ENCODE data around the gene PINLYP. TPM values are rescaled to one million over a fixed set of nuclear protein-coding genes. Genes with fewer than 3 reads are reported as not detected.

PINLYP gene
- polyA plus RNA-seq, 1 donor (not counting 4 experiments of a cell fraction or from before 2014, with no cell fraction given) = 16.0 TPM

DNA sequence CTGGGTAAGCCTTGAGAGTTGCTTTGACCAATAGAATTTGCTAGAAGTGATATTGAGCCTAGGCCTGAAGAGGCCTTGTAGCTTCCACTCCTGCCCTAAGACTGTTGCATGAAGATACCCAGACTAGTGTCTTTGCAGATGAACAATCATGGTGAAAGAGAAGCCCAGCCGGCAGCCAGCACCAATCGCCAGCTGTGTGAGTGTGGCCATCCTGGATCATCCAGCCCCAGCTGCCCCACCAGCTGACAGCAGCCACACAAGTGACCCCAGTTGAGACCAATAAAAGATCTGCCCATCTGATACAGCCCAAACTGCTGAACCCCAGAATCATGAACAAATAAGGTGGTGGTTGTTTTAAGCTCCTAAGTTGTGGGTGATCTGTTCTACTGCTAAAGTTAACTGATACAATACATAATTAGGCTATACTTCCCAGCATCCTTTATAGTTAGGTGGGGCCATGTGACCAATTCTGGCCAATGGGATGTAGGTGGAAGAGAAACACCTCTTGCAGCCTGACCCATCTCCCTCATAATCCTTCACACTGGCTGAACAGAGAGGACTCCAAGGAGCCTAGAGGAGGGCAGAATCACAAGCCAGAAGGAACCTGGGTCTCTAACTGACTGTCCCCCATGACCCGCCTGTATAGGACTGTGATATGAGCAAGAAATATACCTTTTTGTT, 53.2 kb downstream of the PINLYP start:
- H3K27ac ChIP-seq (ENCODE audit: control insufficient read depth, insufficient read depth, low read length) = no peak overlapping the region
- H3K27me3 ChIP-seq (ENCODE audit: control insufficient read depth, extremely low read depth, insufficient read depth, low read length) = no peaks in the 10 kb centered on the region
- H3K36me3 ChIP-seq (ENCODE audit: control insufficient read depth in 2 of 2, extremely low read depth in 1 of 2, insufficient read depth in 2 of 2, low read length in 2 of 2) = no peaks in the 10 kb centered on the region
- no peak overlapping the region for H3K4me3 ChIP-seq (ENCODE audit: control insufficient read depth in 2 of 3, extremely low read depth in 1 of 3, insufficient read depth in 2 of 3, low read depth in 1 of 3, low read length in 3 of 3)
- no peaks in the 10 kb centered on the region for H3K9me3 ChIP-seq (ENCODE audit: control insufficient read depth, low read depth, low read length)
- DNase-seq (ENCODE audit: low read depth, low spot score) (no peak), FAIRE-seq (no peak)
- no peak overlapping the region for H3K4me2 ChIP-seq (ENCODE audit: control insufficient read depth, extremely low read depth, insufficient read depth, low read depth, low read length)
- TF ChIP-seq EZH2 (IDR thresholded peaks at IDR 0.05; ENCODE audit: low read length) = no peak
- TF ChIP-seq, protein P1, sequence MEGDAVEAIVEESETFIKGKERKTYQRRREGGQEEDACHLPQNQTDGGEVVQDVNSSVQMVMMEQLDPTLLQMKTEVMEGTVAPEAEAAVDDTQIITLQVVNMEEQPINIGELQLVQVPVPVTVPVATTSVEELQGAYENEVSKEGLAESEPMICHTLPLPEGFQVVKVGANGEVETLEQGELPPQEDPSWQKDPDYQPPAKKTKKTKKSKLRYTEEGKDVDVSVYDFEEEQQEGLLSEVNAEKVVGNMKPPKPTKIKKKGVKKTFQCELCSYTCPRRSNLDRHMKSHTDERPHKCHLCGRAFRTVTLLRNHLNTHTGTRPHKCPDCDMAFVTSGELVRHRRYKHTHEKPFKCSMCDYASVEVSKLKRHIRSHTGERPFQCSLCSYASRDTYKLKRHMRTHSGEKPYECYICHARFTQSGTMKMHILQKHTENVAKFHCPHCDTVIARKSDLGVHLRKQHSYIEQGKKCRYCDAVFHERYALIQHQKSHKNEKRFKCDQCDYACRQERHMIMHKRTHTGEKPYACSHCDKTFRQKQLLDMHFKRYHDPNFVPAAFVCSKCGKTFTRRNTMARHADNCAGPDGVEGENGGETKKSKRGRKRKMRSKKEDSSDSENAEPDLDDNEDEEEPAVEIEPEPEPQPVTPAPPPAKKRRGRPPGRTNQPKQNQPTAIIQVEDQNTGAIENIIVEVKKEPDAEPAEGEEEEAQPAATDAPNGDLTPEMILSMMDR (optimal IDR thresholded peaks at IDR 0.05 in 1 of 3, IDR thresholded peaks at IDR 0.05 in 1 of 3, conservative IDR thresholded peaks at IDR 0.05 in 1 of 3; ENCODE audit: extremely low read depth in 1 of 3, insufficient read depth in 2 of 3, low read length in 3 of 3) = no peak
- H3K9me1 ChIP-seq (ENCODE audit: control insufficient read depth, extremely low read depth, insufficient read depth, low read length) = no peaks in the 10 kb centered on the region
- H4K20me1 ChIP-seq (ENCODE audit: control insufficient read depth, extremely low read depth, insufficient read depth, low read length) = no peaks in the 10 kb centered on the region
- no peak overlapping the region for H3K9ac ChIP-seq (ENCODE audit: control insufficient read depth, extremely low read depth, insufficient read depth, low read length)
- no peaks in the 10 kb centered on the region for H3K79me2 ChIP-seq (ENCODE audit: control insufficient read depth, insufficient read depth, low read length)
- H3K4me1 ChIP-seq (ENCODE audit: control insufficient read depth, extremely low read depth, insufficient read depth, low read length) = peaks cover 9% of the 10 kb centered on the region
- dilution Hi-C loops (cut with MboI; ENCODE audit: extremely low pct_ligation_motif_present, low sequenced_read_pairs) = no loop called here
- no peak overlapping the region for H2AFZ ChIP-seq (ENCODE audit: control insufficient read depth, low read length)

DNA sequence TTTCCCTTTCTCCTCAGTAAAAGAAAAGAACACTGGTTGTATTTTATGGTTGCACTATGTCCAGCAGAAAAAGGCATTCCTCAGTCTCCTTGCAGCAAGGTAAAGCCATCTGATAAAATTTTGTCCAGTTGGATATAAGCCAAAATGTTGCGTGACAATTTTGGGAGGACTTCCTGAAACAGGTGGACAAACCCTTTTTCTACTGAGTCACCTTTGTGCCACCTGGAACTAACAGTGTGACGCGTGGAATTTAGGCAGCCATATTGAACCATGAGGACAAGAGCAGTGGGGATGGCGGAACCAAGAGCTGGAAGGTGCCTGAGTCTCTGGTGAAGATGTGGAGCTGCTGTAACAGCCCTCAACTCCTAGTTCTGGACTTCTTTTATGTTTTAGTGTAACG, 55.9 kb downstream of the PINLYP start:
- no peak overlapping the region for H3K4me3 ChIP-seq (ENCODE audit: control insufficient read depth in 2 of 3, extremely low read depth in 1 of 3, insufficient read depth in 2 of 3, low read depth in 1 of 3, low read length in 3 of 3)
- no peak for DNase-seq (ENCODE audit: low read depth, low spot score)
- TF ChIP-seq, protein P1 (optimal IDR thresholded peaks at IDR 0.05 in 1 of 3, IDR thresholded peaks at IDR 0.05 in 1 of 3, conservative IDR thresholded peaks at IDR 0.05 in 1 of 3; ENCODE audit: extremely low read depth in 1 of 3, insufficient read depth in 2 of 3, low read length in 3 of 3) = no peak
- TF ChIP-seq EZH2 (IDR thresholded peaks at IDR 0.05; ENCODE audit: low read length) = no peak
- H3K9me3 ChIP-seq (ENCODE audit: control insufficient read depth, low read depth, low read length) = no peaks in the 10 kb centered on the region
- no peaks in the 10 kb centered on the region for H3K9me1 ChIP-seq (ENCODE audit: control insufficient read depth, extremely low read depth, insufficient read depth, low read length)
- H3K4me1 ChIP-seq (ENCODE audit: control insufficient read depth, extremely low read depth, insufficient read depth, low read length) = peaks cover 13% of the 10 kb centered on the region
- no peaks in the 10 kb centered on the region for H4K20me1 ChIP-seq (ENCODE audit: control insufficient read depth, extremely low read depth, insufficient read depth, low read length)
- no peak overlapping the region for H3K4me2 ChIP-seq (ENCODE audit: control insufficient read depth, extremely low read depth, insufficient read depth, low read depth, low read length)
- dilution Hi-C loops (cut with MboI; ENCODE audit: extremely low pct_ligation_motif_present, low sequenced_read_pairs) = no loop called here
- H2AFZ ChIP-seq (ENCODE audit: control insufficient read depth, low read length) = no peak overlapping the region
- no peak overlapping the region for H3K9ac ChIP-seq (ENCODE audit: control insufficient read depth, extremely low read depth, insufficient read depth, low read length)
- H3K36me3 ChIP-seq (ENCODE audit: control insufficient read depth in 2 of 2, extremely low read depth in 1 of 2, insufficient read depth in 2 of 2, low read length in 2 of 2) = no peaks in the 10 kb centered on the region
- no peak overlapping the region for H3K27ac ChIP-seq (ENCODE audit: control insufficient read depth, insufficient read depth, low read length)
- FAIRE-seq = no peak
- H3K27me3 ChIP-seq (ENCODE audit: control insufficient read depth, extremely low read depth, insufficient read depth, low read length) = no peaks in the 10 kb centered on the region
- H3K79me2 ChIP-seq (ENCODE audit: control insufficient read depth, insufficient read depth, low read length) = no peaks in the 10 kb centered on the region

Other genes starting within 250 kb of the PINLYP start
- 1.1 to 1.7 TPM (median 1.2 TPM) in 3 replicates for gene CD177, start 222.1 kb upstream of the PINLYP start, polyA plus RNA-seq
- gene TEX101, start 160.9 kb upstream of the PINLYP start, polyA plus RNA-seq = 0.18 TPM in 1 of 3 replicates, not detected in the others
- gene LYPD3, start 110.2 kb upstream of the PINLYP start, polyA plus RNA-seq = 163 to 303 TPM (median 166 TPM) in 3 replicates
- gene PHLDB3, start 71.1 kb upstream of the PINLYP start, polyA plus RNA-seq = 6.1 to 9.8 TPM (median 6.7 TPM) in 3 replicates
- gene ETHE1, start 48.6 kb upstream of the PINLYP start, polyA plus RNA-seq = 234 to 301 TPM (median 245 TPM) in 3 replicates
- 0.05 to 0.22 TPM (median 0.06 TPM) in 3 replicates for gene ZNF575, start 42.6 kb upstream of the PINLYP start, polyA plus RNA-seq
- gene XRCC1, start 274 bp upstream of the PINLYP start, polyA plus RNA-seq = 16.3 to 17.5 TPM (median 16.8 TPM) in 3 replicates
- gene IRGQ, start 20.3 kb downstream of the PINLYP start, polyA plus RNA-seq = 12.9 to 18.0 TPM (median 13.3 TPM) in 3 replicates
- gene ZNF576, start 20.8 kb downstream of the PINLYP start, polyA plus RNA-seq = 6.4 to 10.6 TPM (median 8.3 TPM) in 3 replicates
- 0.02 to 0.03 TPM (median 0.03 TPM) in 3 replicates for gene SRRM5, start 36.3 kb downstream of the PINLYP start, polyA plus RNA-seq
- 13.9 to 15.8 TPM (median 15.0 TPM) in 3 replicates for gene ZNF428, start 43.8 kb downstream of the PINLYP start, polyA plus RNA-seq
- gene CADM4, start 64.0 kb downstream of the PINLYP start, polyA plus RNA-seq = 3.0 to 4.4 TPM (median 4.3 TPM) in 3 replicates
- gene PLAUR, start 94.4 kb downstream of the PINLYP start, polyA plus RNA-seq = 50.8 to 64.3 TPM (median 56.2 TPM) in 3 replicates
- not detected in 3 replicates for gene IRGC, start 140.3 kb downstream of the PINLYP start, polyA plus RNA-seq
- 12.1 to 15.6 TPM (median 14.8 TPM) in 3 replicates for gene SMG9, start 179.2 kb downstream of the PINLYP start, polyA plus RNA-seq
- 9.8 to 15.5 TPM (median 10.5 TPM) in 3 replicates for gene KCNN4, start 205.2 kb downstream of the PINLYP start, polyA plus RNA-seq
- 4.0 to 8.8 TPM (median 4.2 TPM) in 3 replicates for gene LYPD5, start 226.6 kb downstream of the PINLYP start, polyA plus RNA-seq

All from keratinocyte (primary cell).